ENCODE data around the gene LHPP. TPM values are rescaled to one million over a fixed set of nuclear protein-coding genes. Genes with fewer than 3 reads are reported as not detected.

Gene LHPP, protein sequence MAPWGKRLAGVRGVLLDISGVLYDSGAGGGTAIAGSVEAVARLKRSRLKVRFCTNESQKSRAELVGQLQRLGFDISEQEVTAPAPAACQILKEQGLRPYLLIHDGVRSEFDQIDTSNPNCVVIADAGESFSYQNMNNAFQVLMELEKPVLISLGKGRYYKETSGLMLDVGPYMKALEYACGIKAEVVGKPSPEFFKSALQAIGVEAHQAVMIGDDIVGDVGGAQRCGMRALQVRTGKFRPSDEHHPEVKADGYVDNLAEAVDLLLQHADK
- total RNA-seq: 10 to 100 TPM; 12.0 to 21.4 (median 16.4) TPM

DNA sequence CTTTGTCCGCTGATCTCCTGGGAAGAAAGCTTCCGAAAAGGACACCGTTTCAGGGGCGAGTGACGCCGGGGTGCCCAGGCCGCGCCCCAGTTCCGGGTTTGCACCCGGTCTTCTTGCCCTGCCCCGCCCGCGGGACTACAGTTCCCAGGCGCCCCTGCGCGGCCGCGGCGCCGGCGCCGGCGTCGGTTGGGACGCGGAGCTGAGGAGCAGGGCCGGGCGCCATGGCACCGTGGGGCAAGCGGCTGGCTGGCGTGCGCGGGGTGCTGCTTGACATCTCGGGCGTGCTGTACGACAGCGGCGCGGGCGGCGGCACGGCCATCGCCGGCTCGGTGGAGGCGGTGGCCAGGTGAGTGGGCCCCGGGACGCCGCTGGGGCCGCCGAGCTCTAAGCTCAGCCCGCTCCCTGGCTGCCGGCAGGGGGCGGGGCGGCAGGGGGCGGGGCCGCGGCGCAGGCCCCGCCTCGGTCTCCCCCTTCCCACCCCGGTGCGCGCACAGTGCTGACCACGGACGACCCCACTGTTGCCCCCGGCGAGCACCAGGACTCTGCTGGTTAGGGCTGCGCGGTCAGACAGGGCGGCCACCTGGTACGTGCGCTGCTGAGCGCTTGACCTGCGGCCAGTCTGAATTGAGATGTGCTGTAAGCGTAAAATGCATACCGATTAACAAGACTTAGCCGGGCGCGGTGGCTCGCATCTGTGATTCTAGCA lies at the start of gene LHPP:
Gene LHPP, plus strand, starts transcription at position 182 of the 706 bp plus-strand sequence. Its CDS starts 40 bp downstream, at position 222.
- DNase-seq (peak; percentile 90 to 99), ATAC-seq (ENCODE audit: low FRiP score in 2 of 2) (peak; percentile 93 to 100)
- 0 to 3% methylated on average over 17 to 27 of the region's 81 CpGs for WGBS, 2 donors
- no peaks in the 10 kb centered on the region for H3K9me3 ChIP-seq
- H3K4me1 ChIP-seq: peaks cover 0 to 10% (median 3%) of the 10 kb centered on the region in 4 donors
- peak within 1 kb of the TSS; percentile 77 to 88 (median 80) for H3K27ac ChIP-seq
- H3K4me3 ChIP-seq: peak within 1 kb of the TSS; percentile 24 to 91 (median 70)
- TF ChIP-seq POLR2AphosphoS5 (IDR thresholded peaks at IDR 0.05) (peak in 1 of 2 donors; percentile 22), POLR2A (IDR thresholded peaks at IDR 0.05) (peak in 2 of 4 donors; percentile 17 to 73), EP300 (IDR thresholded peaks at IDR 0.05) (no peak)
- TF ChIP-seq, protein P1, sequence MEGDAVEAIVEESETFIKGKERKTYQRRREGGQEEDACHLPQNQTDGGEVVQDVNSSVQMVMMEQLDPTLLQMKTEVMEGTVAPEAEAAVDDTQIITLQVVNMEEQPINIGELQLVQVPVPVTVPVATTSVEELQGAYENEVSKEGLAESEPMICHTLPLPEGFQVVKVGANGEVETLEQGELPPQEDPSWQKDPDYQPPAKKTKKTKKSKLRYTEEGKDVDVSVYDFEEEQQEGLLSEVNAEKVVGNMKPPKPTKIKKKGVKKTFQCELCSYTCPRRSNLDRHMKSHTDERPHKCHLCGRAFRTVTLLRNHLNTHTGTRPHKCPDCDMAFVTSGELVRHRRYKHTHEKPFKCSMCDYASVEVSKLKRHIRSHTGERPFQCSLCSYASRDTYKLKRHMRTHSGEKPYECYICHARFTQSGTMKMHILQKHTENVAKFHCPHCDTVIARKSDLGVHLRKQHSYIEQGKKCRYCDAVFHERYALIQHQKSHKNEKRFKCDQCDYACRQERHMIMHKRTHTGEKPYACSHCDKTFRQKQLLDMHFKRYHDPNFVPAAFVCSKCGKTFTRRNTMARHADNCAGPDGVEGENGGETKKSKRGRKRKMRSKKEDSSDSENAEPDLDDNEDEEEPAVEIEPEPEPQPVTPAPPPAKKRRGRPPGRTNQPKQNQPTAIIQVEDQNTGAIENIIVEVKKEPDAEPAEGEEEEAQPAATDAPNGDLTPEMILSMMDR (IDR thresholded peaks at IDR 0.05): peak; percentile 61 to 89 (median 83)
- no peaks in the 10 kb centered on the region for H3K27me3 ChIP-seq
- no peaks in the 10 kb centered on the region for H3K36me3 ChIP-seq

DNA sequence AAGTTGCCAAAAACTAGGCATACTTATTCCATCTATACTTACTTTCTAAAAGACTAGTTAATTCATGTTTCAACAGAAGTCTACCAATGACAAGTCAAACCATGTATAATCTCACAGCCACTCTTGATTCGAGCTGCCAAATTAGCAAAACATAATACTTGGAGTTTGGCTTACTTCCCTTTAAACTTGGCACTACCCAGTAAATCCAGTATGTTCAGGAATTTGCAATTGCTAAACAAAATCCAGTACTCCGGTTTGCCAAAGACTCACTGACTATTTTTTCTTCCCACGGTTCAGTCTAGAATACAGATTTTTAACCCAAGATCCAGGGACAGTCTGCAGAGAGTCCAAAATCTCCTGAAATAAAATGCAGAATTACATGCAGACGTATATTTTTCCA lies 47.5 kb upstream of the LHPP start:
- ATAC-seq (ENCODE audit: low FRiP score in 2 of 2): no peak
- TF ChIP-seq POLR2A (IDR thresholded peaks at IDR 0.05) (no peak), POLR2AphosphoS5 (IDR thresholded peaks at IDR 0.05) (no peak), EP300 (IDR thresholded peaks at IDR 0.05) (no peak)
- TF ChIP-seq, protein P1 (IDR thresholded peaks at IDR 0.05): no peak

DNA sequence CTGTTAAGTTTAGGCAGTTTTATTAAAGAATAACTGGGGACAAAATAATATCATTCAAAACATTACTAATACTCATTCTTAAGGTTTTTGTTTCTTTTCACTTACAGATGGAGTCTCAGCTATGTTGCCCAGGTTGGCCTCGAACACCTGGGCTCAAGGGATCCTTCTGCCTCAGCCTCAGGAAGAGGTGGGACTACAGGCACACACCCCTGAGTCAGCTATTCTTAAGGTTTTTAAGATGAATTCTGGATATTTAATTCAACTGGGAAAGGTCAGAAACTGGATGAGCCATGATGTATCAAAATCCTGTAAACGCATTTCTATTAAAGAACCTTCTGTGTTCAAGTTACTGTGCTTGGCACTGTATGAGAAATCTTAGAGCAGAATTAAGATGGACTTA lies 46.4 kb upstream of the LHPP start:
- Histone ChIP-seq H3K4me3 (no peak overlapping the region), H3K9me3 (no peaks in the 10 kb centered on the region), H3K27ac (no peak overlapping the region), H3K4me1 (peaks cover 11 to 37% (median 35%) of the 10 kb centered on the region in 4 donors), H3K36me3 (peaks cover 0 to 10% (median 1%) of the 10 kb centered on the region in 4 donors), H3K27me3 (no peaks in the 10 kb centered on the region)
- no peak for DNase-seq
- TF ChIP-seq EP300 (IDR thresholded peaks at IDR 0.05) (no peak), POLR2AphosphoS5 (IDR thresholded peaks at IDR 0.05) (no peak), POLR2A (IDR thresholded peaks at IDR 0.05) (no peak)
- TF ChIP-seq, protein P1 (IDR thresholded peaks at IDR 0.05): no peak
- ATAC-seq (ENCODE audit: low FRiP score in 2 of 2): no peak
- 89 to 92% methylated on average over 2 of the region's 2 CpGs for WGBS, 2 donors

More for the DNA sequence above, 47.5 kb upstream of the LHPP start:
- Histone ChIP-seq H3K27me3 (no peaks in the 10 kb centered on the region), H3K4me3 (no peak overlapping the region), H3K4me1 (peaks cover 11 to 33% (median 31%) of the 10 kb centered on the region in 4 donors), H3K27ac (no peak overlapping the region), H3K9me3 (no peaks in the 10 kb centered on the region), H3K36me3 (peaks cover 0 to 21% (median 1%) of the 10 kb centered on the region in 4 donors)
- no peak for DNase-seq
- WGBS, 2 donors: 49 to 56% methylated on average over 4 of the region's 4 CpGs

DNA sequence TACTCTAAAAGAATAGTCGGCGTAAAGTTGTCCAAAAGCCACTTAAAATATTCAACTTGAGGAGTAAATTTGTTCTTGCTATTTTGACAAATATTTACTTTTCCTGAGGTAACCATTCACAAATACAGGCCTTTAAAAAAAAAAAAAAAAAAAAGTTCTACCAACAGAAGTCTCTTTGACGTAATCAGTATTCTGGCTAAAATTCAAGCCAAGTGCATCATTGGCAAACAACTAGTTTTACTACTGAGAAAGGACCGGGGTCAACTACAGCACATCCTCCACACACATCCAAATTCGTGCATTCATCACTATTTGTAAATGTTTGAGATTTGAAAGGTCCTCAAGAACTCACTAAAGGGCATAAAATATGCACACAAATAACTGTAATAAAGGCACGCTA lies 44.9 kb upstream of the LHPP start:
- no peak for ATAC-seq (ENCODE audit: low FRiP score in 2 of 2)
- TF ChIP-seq POLR2A (IDR thresholded peaks at IDR 0.05) (no peak), EP300 (IDR thresholded peaks at IDR 0.05) (no peak)
- TF ChIP-seq, protein P1 (IDR thresholded peaks at IDR 0.05): no peak
- Histone ChIP-seq H3K4me3 (no peak overlapping the region), H3K27ac (no peak overlapping the region), H3K27me3 (no peaks in the 10 kb centered on the region), H3K4me1 (peaks cover 11 to 37% (median 35%) of the 10 kb centered on the region in 4 donors), H3K9me3 (no peaks in the 10 kb centered on the region), H3K36me3 (peaks cover 0 to 4% (median 0%) of the 10 kb centered on the region in 4 donors)
- WGBS, 2 donors: 60 to 64% methylated on average over 6 of the region's 6 CpGs
- no peak for DNase-seq
